ENCODE data around the gene CERK. TPM values are rescaled to one million over a fixed set of nuclear protein-coding genes. Genes with fewer than 3 reads are reported as not detected.

Gene CERK
- polyA plus RNA-seq, 1 donor from 2014 or later: 57.4 TPM

DNA sequence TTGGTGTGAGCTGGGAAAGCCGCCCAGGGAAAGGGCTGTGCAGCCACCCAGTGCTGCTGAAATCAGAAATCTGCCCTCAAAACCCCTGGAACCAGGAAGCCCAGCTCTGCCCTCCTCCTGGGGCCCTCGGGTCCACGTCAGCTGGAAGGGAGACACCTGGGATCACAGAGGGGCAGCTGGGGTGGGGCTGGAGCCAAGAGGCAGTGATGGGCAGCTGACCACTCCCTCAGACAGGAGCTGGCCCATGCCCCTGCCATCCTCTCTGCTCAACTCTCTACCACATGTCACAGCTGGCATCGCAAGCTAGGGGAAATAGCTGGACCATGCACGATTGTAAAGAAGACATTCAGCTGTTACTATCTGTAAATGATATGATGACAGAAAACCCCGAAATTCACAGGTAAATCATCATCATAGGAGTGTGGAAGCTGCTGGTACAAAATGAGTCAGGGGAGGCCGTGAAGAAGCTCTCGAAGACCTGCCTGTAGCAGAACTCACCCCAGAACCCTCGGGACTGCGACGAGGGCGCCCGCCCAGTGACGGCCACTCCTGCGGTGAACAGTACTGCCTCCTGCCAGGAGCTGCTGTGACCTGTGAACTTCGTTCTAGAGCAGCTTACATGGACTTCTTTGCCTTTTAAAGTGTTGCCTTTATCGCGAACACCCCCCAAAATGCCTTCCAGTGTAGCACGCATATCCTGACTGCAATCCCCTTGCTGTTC, 55.9 kb downstream of the CERK start:
- H3K79me2 ChIP-seq (replicated peaks; ENCODE audit: insufficient read depth, low read length): no peaks in the 10 kb centered on the region
- no peaks in the 10 kb centered on the region for H3K9me2 ChIP-seq (ENCODE audit: insufficient read depth, low read length)
- no peak overlapping the region for H2AFZ ChIP-seq (ENCODE audit: low read depth, low read length)
- no peak overlapping the region for H3K4me3 ChIP-seq (ENCODE audit: low read length)
- H3K4me2 ChIP-seq (ENCODE audit: low read length): no peak overlapping the region
- H3K9ac ChIP-seq (ENCODE audit: low read length): no peak overlapping the region
- no peaks in the 10 kb centered on the region for H4K20me1 ChIP-seq (ENCODE audit: insufficient read depth)
- H3F3A ChIP-seq (ENCODE audit: insufficient read depth, low read length, poor library complexity, severe bottlenecking): no peaks in the 10 kb centered on the region
- H3K27ac ChIP-seq (ENCODE audit: low read length): no peak overlapping the region
- H3K36me3 ChIP-seq (ENCODE audit: insufficient read depth, low read length): peaks cover 7% of the 10 kb centered on the region
- H3K9me3 ChIP-seq (ENCODE audit: low read length): no peaks in the 10 kb centered on the region
- H3K27me3 ChIP-seq (ENCODE audit: insufficient read depth, low read depth, low read length): no peaks in the 10 kb centered on the region
- TF ChIP-seq SMC3 (conservative IDR thresholded peaks at IDR 0.05; ENCODE audit: poor library complexity) (no peak), EZH2 (IDR thresholded peaks at IDR 0.05; ENCODE audit: borderline replicate concordance, insufficient read depth, low read length, poor library complexity, severe bottlenecking) (no peak), MXI1 (conservative IDR thresholded peaks at IDR 0.05; ENCODE audit: poor library complexity, severe bottlenecking) (no peak), EP300 (conservative IDR thresholded peaks at IDR 0.05; ENCODE audit: poor library complexity, severe bottlenecking) (no peak), RAD21 (conservative IDR thresholded peaks at IDR 0.05) (no peak), POLR2AphosphoS5 (IDR thresholded peaks at IDR 0.05) (peak; percentile 18)
- TF ChIP-seq, protein P1, sequence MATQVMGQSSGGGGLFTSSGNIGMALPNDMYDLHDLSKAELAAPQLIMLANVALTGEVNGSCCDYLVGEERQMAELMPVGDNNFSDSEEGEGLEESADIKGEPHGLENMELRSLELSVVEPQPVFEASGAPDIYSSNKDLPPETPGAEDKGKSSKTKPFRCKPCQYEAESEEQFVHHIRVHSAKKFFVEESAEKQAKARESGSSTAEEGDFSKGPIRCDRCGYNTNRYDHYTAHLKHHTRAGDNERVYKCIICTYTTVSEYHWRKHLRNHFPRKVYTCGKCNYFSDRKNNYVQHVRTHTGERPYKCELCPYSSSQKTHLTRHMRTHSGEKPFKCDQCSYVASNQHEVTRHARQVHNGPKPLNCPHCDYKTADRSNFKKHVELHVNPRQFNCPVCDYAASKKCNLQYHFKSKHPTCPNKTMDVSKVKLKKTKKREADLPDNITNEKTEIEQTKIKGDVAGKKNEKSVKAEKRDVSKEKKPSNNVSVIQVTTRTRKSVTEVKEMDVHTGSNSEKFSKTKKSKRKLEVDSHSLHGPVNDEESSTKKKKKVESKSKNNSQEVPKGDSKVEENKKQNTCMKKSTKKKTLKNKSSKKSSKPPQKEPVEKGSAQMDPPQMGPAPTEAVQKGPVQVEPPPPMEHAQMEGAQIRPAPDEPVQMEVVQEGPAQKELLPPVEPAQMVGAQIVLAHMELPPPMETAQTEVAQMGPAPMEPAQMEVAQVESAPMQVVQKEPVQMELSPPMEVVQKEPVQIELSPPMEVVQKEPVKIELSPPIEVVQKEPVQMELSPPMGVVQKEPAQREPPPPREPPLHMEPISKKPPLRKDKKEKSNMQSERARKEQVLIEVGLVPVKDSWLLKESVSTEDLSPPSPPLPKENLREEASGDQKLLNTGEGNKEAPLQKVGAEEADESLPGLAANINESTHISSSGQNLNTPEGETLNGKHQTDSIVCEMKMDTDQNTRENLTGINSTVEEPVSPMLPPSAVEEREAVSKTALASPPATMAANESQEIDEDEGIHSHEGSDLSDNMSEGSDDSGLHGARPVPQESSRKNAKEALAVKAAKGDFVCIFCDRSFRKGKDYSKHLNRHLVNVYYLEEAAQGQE (IDR thresholded peaks at IDR 0.05; ENCODE audit: borderline replicate concordance): no peak
- TF ChIP-seq, protein P2, sequence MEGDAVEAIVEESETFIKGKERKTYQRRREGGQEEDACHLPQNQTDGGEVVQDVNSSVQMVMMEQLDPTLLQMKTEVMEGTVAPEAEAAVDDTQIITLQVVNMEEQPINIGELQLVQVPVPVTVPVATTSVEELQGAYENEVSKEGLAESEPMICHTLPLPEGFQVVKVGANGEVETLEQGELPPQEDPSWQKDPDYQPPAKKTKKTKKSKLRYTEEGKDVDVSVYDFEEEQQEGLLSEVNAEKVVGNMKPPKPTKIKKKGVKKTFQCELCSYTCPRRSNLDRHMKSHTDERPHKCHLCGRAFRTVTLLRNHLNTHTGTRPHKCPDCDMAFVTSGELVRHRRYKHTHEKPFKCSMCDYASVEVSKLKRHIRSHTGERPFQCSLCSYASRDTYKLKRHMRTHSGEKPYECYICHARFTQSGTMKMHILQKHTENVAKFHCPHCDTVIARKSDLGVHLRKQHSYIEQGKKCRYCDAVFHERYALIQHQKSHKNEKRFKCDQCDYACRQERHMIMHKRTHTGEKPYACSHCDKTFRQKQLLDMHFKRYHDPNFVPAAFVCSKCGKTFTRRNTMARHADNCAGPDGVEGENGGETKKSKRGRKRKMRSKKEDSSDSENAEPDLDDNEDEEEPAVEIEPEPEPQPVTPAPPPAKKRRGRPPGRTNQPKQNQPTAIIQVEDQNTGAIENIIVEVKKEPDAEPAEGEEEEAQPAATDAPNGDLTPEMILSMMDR (IDR thresholded peaks at IDR 0.05; ENCODE audit: poor library complexity, severe bottlenecking): no peak

DNA sequence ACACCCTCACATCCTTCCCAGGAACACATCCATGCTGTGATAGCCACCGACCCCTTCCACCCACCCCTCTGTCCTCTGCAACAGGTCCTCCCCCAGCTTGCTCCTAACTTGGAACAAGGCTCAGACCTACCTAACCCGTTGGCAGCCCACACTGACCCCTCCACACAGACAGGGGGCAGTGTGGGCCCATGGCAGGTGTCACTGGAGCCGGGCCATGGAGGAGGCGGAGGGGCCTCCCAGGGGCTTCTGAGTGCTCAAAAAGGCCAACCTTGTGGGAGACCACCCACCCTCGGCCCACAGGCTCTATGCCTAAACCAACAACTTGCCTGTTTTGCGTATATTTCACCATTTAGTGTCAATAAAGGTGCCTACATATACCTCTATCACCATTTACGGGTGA, 57.0 kb downstream of the CERK start:
- Histone ChIP-seq H3K9ac (ENCODE audit: low read length) (no peak overlapping the region), H3K9me3 (ENCODE audit: low read length) (no peaks in the 10 kb centered on the region), H3F3A (ENCODE audit: insufficient read depth, low read length, poor library complexity, severe bottlenecking) (no peaks in the 10 kb centered on the region), H3K4me3 (ENCODE audit: low read length) (no peak overlapping the region), H2AFZ (ENCODE audit: low read depth, low read length) (no peak overlapping the region), H3K36me3 (ENCODE audit: insufficient read depth, low read length) (no peaks in the 10 kb centered on the region), H4K20me1 (ENCODE audit: insufficient read depth) (no peaks in the 10 kb centered on the region), H3K9me2 (ENCODE audit: insufficient read depth, low read length) (no peaks in the 10 kb centered on the region), H3K27me3 (ENCODE audit: insufficient read depth, low read depth, low read length) (no peaks in the 10 kb centered on the region), H3K4me2 (ENCODE audit: low read length) (no peak overlapping the region), H3K27ac (ENCODE audit: low read length) (no peak overlapping the region), H3K79me2 (replicated peaks; ENCODE audit: insufficient read depth, low read length) (no peaks in the 10 kb centered on the region)
- TF ChIP-seq EP300 (conservative IDR thresholded peaks at IDR 0.05; ENCODE audit: poor library complexity, severe bottlenecking): no peak
- TF ChIP-seq, protein P2 (IDR thresholded peaks at IDR 0.05; ENCODE audit: poor library complexity, severe bottlenecking): no peak
- no peak for TF ChIP-seq SMC3 (conservative IDR thresholded peaks at IDR 0.05; ENCODE audit: poor library complexity)
- TF ChIP-seq POLR2AphosphoS5 (IDR thresholded peaks at IDR 0.05): no peak
- no peak for TF ChIP-seq RAD21 (conservative IDR thresholded peaks at IDR 0.05)
- TF ChIP-seq, protein P1 (IDR thresholded peaks at IDR 0.05; ENCODE audit: borderline replicate concordance): no peak
- no peak for TF ChIP-seq MXI1 (conservative IDR thresholded peaks at IDR 0.05; ENCODE audit: poor library complexity, severe bottlenecking)
- TF ChIP-seq TAF1 (IDR thresholded peaks at IDR 0.05; ENCODE audit: low read depth): no peak
- TF ChIP-seq EZH2 (IDR thresholded peaks at IDR 0.05; ENCODE audit: borderline replicate concordance, insufficient read depth, low read length, poor library complexity, severe bottlenecking): no peak
